BE2C (cell line): ENCODE measurements around the gene DMBT1.

Source experiments
- DNase-seq: peaks from one replicate; pipeline ENCODE4 v3.0.0-alpha.2; 2020
- H3K27me3 ChIP-seq: fragments of 250-450 bp; sonication (Bioruptor Pico); 2 replicates; pipeline ENCODE4 v1.5.1; 2020; ENCODE audit warnings: mild to moderate bottlenecking
- H3K36me3 ChIP-seq: fragments of 250-450 bp; sonication (Bioruptor Pico); 2 replicates; pipeline ENCODE4 v1.5.1; 2020; ENCODE audit warnings: mild to moderate bottlenecking
- H3K4me1 ChIP-seq: fragments of 250-450 bp; sonication (Bioruptor Pico); 2 replicates; pipeline ENCODE4 v1.5.1; 2020
- H3K4me3 ChIP-seq: 2 replicates; pipeline ENCODE4 v1.5.1; 2011; ENCODE audit warnings: low read depth, low read length
- H3K9me3 ChIP-seq: fragments of 250-450 bp; sonication (Bioruptor Pico); 2 replicates; pipeline ENCODE4 v1.5.1; 2020
- TF ChIP-seq, protein P1 (sequence below): IDR thresholded peaks from 2 replicates; pipeline ENCODE4 v1.5.1; 2012; ENCODE audit warnings: mild to moderate bottlenecking, low read depth, low read length

The DMBT1 gene

DNA sequence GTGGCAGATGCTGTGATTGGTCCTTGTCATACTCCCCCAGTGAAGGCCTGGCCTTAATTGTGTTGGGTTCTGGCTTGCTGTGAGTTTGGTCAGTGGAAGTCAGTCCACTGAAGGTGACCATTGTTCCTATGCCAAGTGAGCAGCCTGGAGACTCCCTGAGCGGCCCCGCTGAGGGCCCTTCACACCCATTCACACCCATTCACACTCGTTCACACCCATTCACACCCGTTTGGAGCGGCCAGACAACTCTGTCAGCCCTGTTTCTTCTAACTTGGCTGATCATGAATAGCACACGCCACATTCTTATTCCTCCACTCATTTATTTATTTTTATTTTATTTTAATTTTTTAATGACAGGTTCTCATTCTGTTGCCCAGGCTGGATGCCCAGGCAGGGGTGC is 77.6 kb downstream of the DMBT1 start:
- Histone ChIP-seq H3K4me3 (no peak overlapping the region), H3K9me3 (no peaks in the 10 kb centered on the region), H3K4me1 (peaks cover 4% of the 10 kb centered on the region; the same call in 1 of the 2 replicates), H3K36me3 (no peaks in the 10 kb centered on the region), H3K27me3 (no peaks in the 10 kb centered on the region)
- TF ChIP-seq, protein P1, sequence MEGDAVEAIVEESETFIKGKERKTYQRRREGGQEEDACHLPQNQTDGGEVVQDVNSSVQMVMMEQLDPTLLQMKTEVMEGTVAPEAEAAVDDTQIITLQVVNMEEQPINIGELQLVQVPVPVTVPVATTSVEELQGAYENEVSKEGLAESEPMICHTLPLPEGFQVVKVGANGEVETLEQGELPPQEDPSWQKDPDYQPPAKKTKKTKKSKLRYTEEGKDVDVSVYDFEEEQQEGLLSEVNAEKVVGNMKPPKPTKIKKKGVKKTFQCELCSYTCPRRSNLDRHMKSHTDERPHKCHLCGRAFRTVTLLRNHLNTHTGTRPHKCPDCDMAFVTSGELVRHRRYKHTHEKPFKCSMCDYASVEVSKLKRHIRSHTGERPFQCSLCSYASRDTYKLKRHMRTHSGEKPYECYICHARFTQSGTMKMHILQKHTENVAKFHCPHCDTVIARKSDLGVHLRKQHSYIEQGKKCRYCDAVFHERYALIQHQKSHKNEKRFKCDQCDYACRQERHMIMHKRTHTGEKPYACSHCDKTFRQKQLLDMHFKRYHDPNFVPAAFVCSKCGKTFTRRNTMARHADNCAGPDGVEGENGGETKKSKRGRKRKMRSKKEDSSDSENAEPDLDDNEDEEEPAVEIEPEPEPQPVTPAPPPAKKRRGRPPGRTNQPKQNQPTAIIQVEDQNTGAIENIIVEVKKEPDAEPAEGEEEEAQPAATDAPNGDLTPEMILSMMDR: no peak
- no peak for DNase-seq

DNA sequence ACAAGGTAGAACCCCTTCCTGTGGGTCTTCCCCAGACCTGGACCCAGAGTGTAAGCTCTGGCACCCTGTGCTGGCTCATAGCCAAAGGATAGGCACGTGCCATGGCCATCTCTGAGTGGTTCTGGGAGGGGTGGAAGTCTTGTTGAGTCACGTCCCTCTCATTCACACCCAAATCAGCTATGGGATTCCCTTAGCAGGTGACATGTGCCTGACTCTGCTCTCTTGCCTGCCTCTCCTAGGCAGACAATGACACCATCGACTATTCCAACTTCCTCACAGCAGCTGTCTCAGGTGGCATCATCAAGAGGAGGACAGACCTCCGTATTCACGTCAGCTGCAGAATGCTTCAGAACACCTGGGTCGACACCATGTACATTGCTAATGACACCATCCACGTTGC is 79.2 kb downstream of the DMBT1 start:
- TF ChIP-seq, protein P1: no peak
- no peak for DNase-seq
- no peaks in the 10 kb centered on the region for H3K27me3 ChIP-seq

DNA sequence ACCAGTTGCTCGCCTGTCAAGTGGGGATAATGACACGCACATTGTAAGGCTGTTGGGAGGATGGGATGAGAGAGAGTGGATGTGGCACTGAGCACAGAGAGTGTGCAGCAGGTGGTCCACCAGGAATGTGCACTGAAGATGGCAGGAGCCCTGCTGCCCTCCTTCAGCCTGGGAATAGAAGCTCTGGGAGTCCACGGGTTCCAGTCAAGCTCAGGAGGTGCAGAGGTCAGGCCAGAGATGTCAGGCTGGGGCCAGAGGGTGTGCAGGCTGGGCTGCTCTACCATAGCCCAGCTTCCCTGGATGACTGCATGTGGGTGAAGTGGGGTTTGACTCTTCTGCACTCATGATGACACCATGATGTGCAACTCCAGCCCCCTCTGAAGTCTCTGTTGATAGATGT is 80.4 kb downstream of the DMBT1 start:
- Histone ChIP-seq H3K9me3 (no peaks in the 10 kb centered on the region), H3K4me1 (peaks cover 4% of the 10 kb centered on the region; the same call in 1 of the 2 replicates), H3K4me3 (no peak overlapping the region), H3K27me3 (no peaks in the 10 kb centered on the region), H3K36me3 (no peaks in the 10 kb centered on the region)
- DNase-seq: no peak
- TF ChIP-seq, protein P1: no peak

More for the DNA sequence above, 79.2 kb downstream of the DMBT1 start:
- H3K4me3 ChIP-seq: no peak overlapping the region
- H3K36me3 ChIP-seq: no peaks in the 10 kb centered on the region
- H3K4me1 ChIP-seq: peaks cover 4% of the 10 kb centered on the region; the same call in 1 of the 2 replicates
- no peaks in the 10 kb centered on the region for H3K9me3 ChIP-seq

DNA sequence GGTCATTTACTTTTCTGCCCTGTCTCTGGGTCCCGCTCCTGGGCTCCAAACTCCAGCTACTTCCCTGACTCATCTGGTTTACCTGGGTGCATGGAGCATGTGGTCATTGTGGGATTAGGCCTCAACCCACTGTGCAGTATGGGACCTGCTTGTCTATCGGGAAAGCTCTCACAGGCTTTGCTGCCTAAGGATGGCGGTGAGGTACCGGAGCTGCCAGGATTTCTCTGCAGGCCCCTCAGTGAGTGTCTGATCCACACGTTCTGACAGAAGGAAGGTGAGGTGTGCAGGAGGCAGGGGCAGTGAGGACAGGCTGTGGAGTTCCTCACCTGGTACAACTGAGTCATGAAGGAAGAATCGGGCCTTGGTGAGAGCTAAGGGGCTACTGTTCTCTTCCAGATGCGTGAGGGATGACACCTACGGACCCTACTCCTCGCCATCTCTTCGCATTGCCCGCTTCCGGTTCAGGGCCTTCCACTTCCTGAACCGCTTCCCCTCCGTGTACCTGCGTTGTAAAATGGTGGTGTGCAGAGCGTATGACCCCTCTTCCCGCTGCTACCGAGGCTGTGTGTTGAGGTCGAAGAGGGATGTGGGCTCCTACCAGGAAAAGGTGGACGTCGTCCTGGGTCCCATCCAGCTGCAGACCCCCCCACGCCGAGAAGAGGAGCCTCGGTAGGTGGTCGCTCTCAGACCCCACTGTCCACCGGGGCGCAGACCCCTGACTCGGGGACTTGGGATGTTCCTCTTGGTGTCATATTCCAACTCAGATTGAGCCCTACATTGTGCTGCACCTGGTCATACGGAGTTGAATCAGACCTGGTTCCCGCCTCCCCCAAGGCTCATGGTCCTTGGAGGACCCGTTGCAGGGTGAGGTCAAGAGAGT is 82.4 kb downstream of the DMBT1 start:
- H3K4me3 ChIP-seq: no peak overlapping the region
- H3K9me3 ChIP-seq: no peaks in the 10 kb centered on the region
- DNase-seq: no peak
- no peaks in the 10 kb centered on the region for H3K36me3 ChIP-seq
- no peaks in the 10 kb centered on the region for H3K27me3 ChIP-seq
- TF ChIP-seq, protein P1: no peak
- peaks cover under 1% of the 10 kb centered on the region; the same call in 1 of the 2 replicates for H3K4me1 ChIP-seq

DNA sequence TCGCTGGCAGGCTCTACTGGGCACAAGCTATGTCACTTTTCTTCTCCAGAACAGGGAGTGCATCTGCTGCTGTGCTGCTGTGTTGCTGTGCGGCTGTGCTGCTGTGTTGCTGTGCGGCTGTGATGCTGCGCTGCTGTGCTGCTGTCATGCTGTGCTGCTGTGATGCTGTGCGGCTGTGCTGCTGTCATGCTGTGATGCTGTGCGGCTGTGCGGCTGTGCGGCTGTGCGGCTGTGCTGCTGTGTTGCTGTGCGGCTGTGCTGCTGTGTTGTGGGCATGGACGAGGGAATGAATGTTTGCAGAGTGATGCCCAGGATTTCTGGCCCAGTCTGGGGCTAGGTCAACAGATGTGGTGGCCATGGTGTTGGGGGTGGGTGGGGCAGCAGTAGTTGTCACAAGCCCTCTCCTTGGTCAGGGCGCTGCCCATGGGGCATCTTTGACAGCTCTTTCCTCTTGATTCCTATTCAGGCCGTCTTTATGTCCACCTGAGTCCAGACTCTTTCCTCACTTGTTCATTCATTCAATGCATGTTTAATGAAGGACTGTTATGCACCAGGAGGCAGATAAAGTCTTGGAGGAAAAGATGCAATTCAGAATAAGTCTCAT is 83.5 kb downstream of the DMBT1 start:
- H3K36me3 ChIP-seq: no peaks in the 10 kb centered on the region
- H3K9me3 ChIP-seq: no peaks in the 10 kb centered on the region
- H3K4me1 ChIP-seq: no peaks in the 10 kb centered on the region
- no peak overlapping the region for H3K4me3 ChIP-seq
- TF ChIP-seq, protein P1: no peak
- H3K27me3 ChIP-seq: no peaks in the 10 kb centered on the region
- no peak for DNase-seq
